ENCODE results near the gene ZNRF2.

GRCh38 chr7:30379131-30379530 lies 94.7 kb downstream of the ZNRF2 start:
- TF ChIP-seq CTCF (conservative IDR thresholded peaks at IDR 0.05) (no peak), EZH2 (IDR thresholded peaks at IDR 0.05; ENCODE audit: low read depth) (no peak)

Data from PC-9 (cell line).